Trophoblast cell (in vitro differentiated cells and primary cell): ENCODE data around the gene ESR1.

Experiments
- DNase-seq, 2 donors: peaks; one replicate each; pipeline ENCODE4 v3.0.0-alpha.2; 2016
- H2AFZ ChIP-seq: 2 replicates; pipeline ENCODE4 v1.6.1; 2013; ENCODE audit warnings: low read length, moderate library complexity, mild to moderate bottlenecking; ENCODE audit not compliant: insufficient read depth, poor library complexity
- H2AK5ac ChIP-seq: 2 replicates; pipeline ENCODE4 v1.6.1; 2013; ENCODE audit warnings: mild to moderate bottlenecking, low read length
- H2BK120ac ChIP-seq: 2 replicates; pipeline ENCODE4 v1.6.1; 2013; ENCODE audit warnings: low read length, mild to moderate bottlenecking, moderate library complexity; ENCODE audit not compliant: insufficient read depth, poor library complexity
- H2BK12ac ChIP-seq: 2 replicates; pipeline ENCODE4 v1.6.1; 2013; ENCODE audit warnings: mild to moderate bottlenecking, low read length, moderate library complexity
- H2BK5ac ChIP-seq: 2 replicates; pipeline ENCODE4 v1.6.1; 2013; ENCODE audit warnings: low read length, low read depth, moderate library complexity, mild to moderate bottlenecking; ENCODE audit not compliant: poor library complexity
- H3K14ac ChIP-seq: 2 replicates; pipeline ENCODE4 v1.6.1; 2013; ENCODE audit warnings: mild to moderate bottlenecking, low read length
- H3K18ac ChIP-seq: 2 replicates; pipeline ENCODE4 v1.6.1; 2013; ENCODE audit warnings: mild to moderate bottlenecking, low read length
- H3K23ac ChIP-seq: 2 replicates; pipeline ENCODE4 v1.6.1; 2013; ENCODE audit warnings: low read length
- H3K27ac ChIP-seq: 2 replicates; pipeline ENCODE4 v1.5.1; 2013; ENCODE audit warnings: low read depth, mild to moderate bottlenecking, inconsistent platforms, low read length, moderate library complexity
- H3K27me3 ChIP-seq: 2 replicates; pipeline ENCODE4 v1.6.1; 2013; ENCODE audit warnings: inconsistent platforms, mild to moderate bottlenecking, low read length, moderate library complexity; ENCODE audit not compliant: insufficient read depth
- H3K36me3 ChIP-seq, 2 experiments: 1 replicate in 1 of 2; 2 replicates in 1 of 2; pipeline ENCODE4 v1.6.1; 2013; ENCODE audit warnings: low read length in 2 of 2, mild to moderate bottlenecking in 2 of 2, moderate library complexity in 1 of 2; ENCODE audit not compliant: insufficient read depth in 2 of 2, control insufficient read depth in 1 of 2
- H3K4ac ChIP-seq: 2 replicates; pipeline ENCODE4 v1.6.1; 2013; ENCODE audit warnings: low read depth, mild to moderate bottlenecking, low read length, moderate library complexity
- H3K4me1 ChIP-seq, 2 experiments: 1 replicate in 1 of 2; 2 replicates in 1 of 2; pipeline ENCODE4 v1.6.1; 2013; ENCODE audit warnings: low read length in 2 of 2, mild to moderate bottlenecking in 2 of 2, moderate library complexity in 1 of 2; ENCODE audit not compliant: insufficient read depth in 2 of 2, control insufficient read depth in 1 of 2
- H3K4me2 ChIP-seq: 2 replicates; pipeline ENCODE4 v1.6.1; 2013; ENCODE audit warnings: inconsistent platforms, mild to moderate bottlenecking, low read length, moderate library complexity
- H3K4me3 ChIP-seq: 2 replicates; pipeline ENCODE4 v1.5.1; 2013; ENCODE audit warnings: mild to moderate bottlenecking, low read depth, low read length, inconsistent platforms
- H3K79me1 ChIP-seq: one replicate; pipeline ENCODE4 v1.6.1; 2013; ENCODE audit warnings: low read length
- H3K79me2 ChIP-seq: 2 replicates; pipeline ENCODE4 v1.6.1; 2013; ENCODE audit warnings: low read length, mild to moderate bottlenecking; ENCODE audit not compliant: control insufficient read depth, insufficient read depth, poor library complexity
- H3K9ac ChIP-seq: 2 replicates; pipeline ENCODE4 v1.6.1; 2013; ENCODE audit warnings: mild to moderate bottlenecking, low read length
- H3K9me3 ChIP-seq: 2 replicates; pipeline ENCODE4 v1.6.1; 2013; ENCODE audit warnings: low read depth, mild to moderate bottlenecking, control low read depth, inconsistent platforms, low read length; ENCODE audit not compliant: insufficient read depth
- H4K12ac ChIP-seq: 2 replicates; pipeline ENCODE4 v1.6.1; 2013; ENCODE audit warnings: low read depth, mild to moderate bottlenecking, low read length, moderate library complexity
- H4K8ac ChIP-seq: 2 replicates; pipeline ENCODE4 v1.6.1; 2013; ENCODE audit warnings: low read depth, mild to moderate bottlenecking, low read length, moderate library complexity
- H4K91ac ChIP-seq: one replicate; pipeline ENCODE4 v1.6.1; 2013; ENCODE audit warnings: low read depth, mild to moderate bottlenecking, low read length, moderate library complexity
- WGBS: extraction: QIAGEN DNeasy Blood & Tissue Kit; methylation state at CpG from one replicate; pipeline ENCODE4 v1.1.7; 2013; ENCODE audit warnings: missing lambda C conversion rate; ENCODE audit not compliant: insufficient read length, insufficient coverage; ENCODE audit errors: extremely low coverage; 5-methylcytosine and 5-hydroxymethylcytosine counted together

Gene ESR1

DNA sequence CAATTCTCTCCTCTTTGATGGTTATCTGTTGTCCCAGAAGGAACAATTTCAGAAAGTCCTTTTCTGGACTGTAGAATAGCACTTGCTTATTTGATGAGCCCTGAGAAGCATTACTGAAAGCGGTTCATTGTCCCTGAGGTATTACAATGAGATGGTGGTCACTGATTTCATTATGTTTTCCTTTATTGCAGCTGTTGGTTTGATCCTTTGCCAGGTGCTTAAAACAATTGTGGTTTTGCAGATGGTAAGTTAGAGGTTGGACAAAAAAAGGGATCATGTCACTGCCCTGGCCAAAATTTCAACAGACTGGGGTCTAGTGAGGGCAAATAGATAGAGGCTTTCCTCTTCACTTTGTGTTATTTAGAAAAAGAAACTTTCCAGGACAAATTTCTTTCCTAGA lies 61.9 kb downstream of the ESR1 start:
- H3K14ac ChIP-seq: no peak overlapping the region
- H3K79me2 ChIP-seq: no peaks in the 10 kb centered on the region
- H3K23ac ChIP-seq: no peak overlapping the region
- no peaks in the 10 kb centered on the region for H3K79me1 ChIP-seq
- no peak overlapping the region for H2AFZ ChIP-seq
- H3K9ac ChIP-seq: no peak overlapping the region
- H3K27me3 ChIP-seq: no peaks in the 10 kb centered on the region
- no peak overlapping the region for H3K27ac ChIP-seq
- WGBS: no CpG with 5 or more reads among the region's 1 CpG
- H2BK5ac ChIP-seq: no peak overlapping the region
- no peak overlapping the region for H4K12ac ChIP-seq
- no peak overlapping the region for H3K4me3 ChIP-seq
- no peaks in the 10 kb centered on the region for H3K36me3 ChIP-seq
- H3K18ac ChIP-seq: no peak overlapping the region
- H3K4me1 ChIP-seq: no peaks in the 10 kb centered on the region
- no peak overlapping the region for H4K8ac ChIP-seq
- no peak overlapping the region for H2BK120ac ChIP-seq
- H3K9me3 ChIP-seq: no peaks in the 10 kb centered on the region
- DNase-seq: no peak
- no peak overlapping the region for H3K4me2 ChIP-seq
- no peak overlapping the region for H4K91ac ChIP-seq
- H2BK12ac ChIP-seq: no peak overlapping the region
- no peak overlapping the region for H3K4ac ChIP-seq
- no peak overlapping the region for H2AK5ac ChIP-seq

DNA sequence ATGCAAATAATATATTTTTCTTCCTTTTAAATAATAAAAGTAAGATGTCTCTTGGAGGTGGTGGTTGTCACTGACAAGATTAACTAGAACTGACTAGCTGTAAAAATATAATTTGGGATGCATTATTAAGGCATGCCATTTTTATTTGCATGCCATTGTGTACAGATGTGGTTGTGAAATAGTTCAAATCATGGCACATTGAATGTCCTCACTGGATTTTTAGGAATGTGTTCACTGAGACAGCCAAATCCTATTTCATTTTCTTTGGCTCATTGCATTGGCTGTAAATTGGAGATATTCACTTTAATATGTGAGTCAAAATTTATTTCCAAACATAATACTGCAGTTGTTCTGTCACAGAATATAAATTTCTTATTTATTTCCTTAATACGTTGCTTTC lies 62.3 kb downstream of the ESR1 start:
- no peak overlapping the region for H3K4me2 ChIP-seq
- no CpG with 5 or more reads among the region's 1 CpG for WGBS
- H3K23ac ChIP-seq: no peak overlapping the region
- no peaks in the 10 kb centered on the region for H3K79me2 ChIP-seq
- H3K14ac ChIP-seq: no peak overlapping the region
- H3K27me3 ChIP-seq: no peaks in the 10 kb centered on the region
- no peaks in the 10 kb centered on the region for H3K9me3 ChIP-seq
- H4K8ac ChIP-seq: no peak overlapping the region
- H4K12ac ChIP-seq: no peak overlapping the region
- H3K79me1 ChIP-seq: no peaks in the 10 kb centered on the region
- no peak overlapping the region for H2BK120ac ChIP-seq
- no peak overlapping the region for H3K9ac ChIP-seq
- H2BK12ac ChIP-seq: no peak overlapping the region
- no peak for DNase-seq
- no peak overlapping the region for H3K27ac ChIP-seq
- no peak overlapping the region for H2AK5ac ChIP-seq
- H3K36me3 ChIP-seq: no peaks in the 10 kb centered on the region
- no peak overlapping the region for H3K4ac ChIP-seq
- no peak overlapping the region for H2BK5ac ChIP-seq
- H3K18ac ChIP-seq: no peak overlapping the region
- H4K91ac ChIP-seq: no peak overlapping the region
- H2AFZ ChIP-seq: no peak overlapping the region
- H3K4me1 ChIP-seq: no peaks in the 10 kb centered on the region
- no peak overlapping the region for H3K4me3 ChIP-seq

DNA sequence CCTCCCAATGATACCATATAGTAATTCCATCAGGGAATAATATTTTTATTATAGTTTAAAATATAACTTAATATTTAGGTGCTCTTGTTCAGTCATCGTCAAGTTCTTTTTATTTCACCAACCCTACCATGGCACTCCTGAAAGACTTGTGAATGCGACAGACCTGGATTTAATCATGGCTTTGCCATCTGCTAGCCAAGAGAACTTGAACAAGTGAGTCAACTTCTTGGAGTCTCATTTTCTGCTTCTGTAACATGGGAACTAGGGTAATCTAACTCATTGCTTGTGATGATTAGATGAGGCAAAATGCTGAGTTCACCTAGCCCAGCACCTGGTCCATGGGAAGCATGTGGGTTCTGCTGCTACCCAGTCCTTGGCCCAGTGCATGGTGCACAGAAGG lies 62.9 kb downstream of the ESR1 start:
- no peaks in the 10 kb centered on the region for H3K79me1 ChIP-seq
- no peak overlapping the region for H3K4ac ChIP-seq
- WGBS: no CpG with 5 or more reads among the region's 2 CpGs
- H3K36me3 ChIP-seq: no peaks in the 10 kb centered on the region
- H2AFZ ChIP-seq: no peak overlapping the region
- no peak overlapping the region for H3K27ac ChIP-seq
- no peak overlapping the region for H2BK120ac ChIP-seq
- no peak overlapping the region for H3K4me3 ChIP-seq
- H3K23ac ChIP-seq: no peak overlapping the region
- DNase-seq: no peak
- no peaks in the 10 kb centered on the region for H3K9me3 ChIP-seq
- no peak overlapping the region for H2BK12ac ChIP-seq
- H3K4me1 ChIP-seq: no peaks in the 10 kb centered on the region
- H3K27me3 ChIP-seq: no peaks in the 10 kb centered on the region
- H3K79me2 ChIP-seq: no peaks in the 10 kb centered on the region
- H4K91ac ChIP-seq: no peak overlapping the region
- H3K14ac ChIP-seq: no peak overlapping the region
- H3K4me2 ChIP-seq: no peak overlapping the region
- H3K18ac ChIP-seq: no peak overlapping the region
- H2AK5ac ChIP-seq: no peak overlapping the region
- no peak overlapping the region for H2BK5ac ChIP-seq
- no peak overlapping the region for H3K9ac ChIP-seq
- H4K12ac ChIP-seq: no peak overlapping the region
- no peak overlapping the region for H4K8ac ChIP-seq

DNA sequence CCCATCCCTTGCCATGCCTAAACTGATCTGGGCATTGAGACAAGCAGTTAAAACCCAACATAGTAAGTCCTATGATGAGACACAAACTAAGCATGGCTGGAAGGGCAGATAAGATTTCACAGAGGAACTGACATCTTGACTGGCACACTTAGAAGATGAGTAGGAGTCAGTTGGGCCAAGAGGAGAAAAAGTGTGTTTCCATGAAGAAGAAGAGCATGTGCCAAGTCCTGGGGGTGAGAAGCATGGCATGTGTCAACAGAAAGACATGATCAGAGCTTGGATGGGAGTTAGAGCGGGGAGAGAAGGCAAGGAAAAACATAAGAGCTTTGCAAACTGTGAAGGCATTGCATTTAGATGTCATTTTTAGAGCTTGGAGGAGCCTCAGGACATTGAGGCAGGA lies 68.0 kb downstream of the ESR1 start:
- Histone ChIP-seq H2BK120ac (no peak overlapping the region), H3K27ac (no peak overlapping the region), H3K4me2 (no peak overlapping the region), H4K91ac (no peak overlapping the region), H4K12ac (no peak overlapping the region), H3K4me1 (no peaks in the 10 kb centered on the region), H2AFZ (no peak overlapping the region), H3K4me3 (no peak overlapping the region), H3K4ac (no peak overlapping the region), H3K79me2 (no peaks in the 10 kb centered on the region), H3K9ac (no peak overlapping the region), H3K23ac (no peak overlapping the region), H2BK12ac (no peak overlapping the region), H3K27me3 (no peaks in the 10 kb centered on the region), H3K14ac (no peak overlapping the region), H3K18ac (no peak overlapping the region), H3K9me3 (no peaks in the 10 kb centered on the region), H4K8ac (no peak overlapping the region), H3K36me3 (no peaks in the 10 kb centered on the region), H3K79me1 (no peaks in the 10 kb centered on the region), H2BK5ac (no peak overlapping the region), H2AK5ac (no peak overlapping the region)
- DNase-seq: no peak
- WGBS: no CpG with 5 or more reads among the region's 1 CpG
